SKM-1 (cell line): ENCODE data around the gene SERPINB13.
"Not testable (repeated sequence)": the region's sequence is repeated elsewhere in the genome, so short reads cannot be mapped to it uniquely, and the experiment has no call there.

ENCODE experiments used
- DNase-seq: peaks from one replicate; lab custom pipeline; 2025; ENCODE audit not compliant: unreplicated experiment; lab: John Stamatoyannopoulos, UW

Gene SERPINB13

GRCh38 chr18:63590373-63590772, 3.2 kb downstream of the SERPINB13 start:
- DNase-seq = peak; percentile 78

DNA sequence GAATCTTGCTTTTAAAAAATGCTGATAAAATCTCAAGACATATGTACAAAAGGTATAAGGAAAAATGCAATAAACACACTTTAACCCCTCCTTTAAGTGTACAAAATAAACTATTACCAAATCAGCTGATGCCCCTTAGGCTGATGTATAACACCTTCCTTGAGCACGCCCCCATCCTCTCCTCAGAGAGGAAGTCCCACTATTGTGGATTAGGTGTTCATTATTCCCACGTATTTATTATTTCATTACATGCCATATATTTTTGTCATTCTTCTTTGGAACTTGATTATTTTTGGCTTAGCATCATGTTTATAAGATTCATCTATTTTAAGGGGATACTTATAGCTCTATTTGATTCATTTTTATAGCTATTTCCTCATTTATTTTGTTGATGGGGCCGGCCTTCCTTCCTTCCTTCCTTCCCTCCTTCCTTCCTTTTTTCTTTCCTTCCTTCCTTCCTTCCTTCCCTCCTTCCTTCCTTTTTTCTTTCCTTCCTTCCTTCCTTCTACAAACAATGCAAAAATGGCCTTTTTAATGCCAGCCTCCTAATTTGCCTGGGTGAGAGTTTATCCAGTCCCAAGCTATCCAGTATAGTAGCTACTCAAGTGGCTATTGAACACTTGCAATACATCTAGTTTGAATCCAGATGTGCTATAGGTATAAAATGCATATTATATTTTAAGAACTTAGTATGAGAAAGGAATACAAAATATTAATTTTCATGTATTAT, 4.0 kb downstream of the SERPINB13 start:
- no peak for DNase-seq

DNA sequence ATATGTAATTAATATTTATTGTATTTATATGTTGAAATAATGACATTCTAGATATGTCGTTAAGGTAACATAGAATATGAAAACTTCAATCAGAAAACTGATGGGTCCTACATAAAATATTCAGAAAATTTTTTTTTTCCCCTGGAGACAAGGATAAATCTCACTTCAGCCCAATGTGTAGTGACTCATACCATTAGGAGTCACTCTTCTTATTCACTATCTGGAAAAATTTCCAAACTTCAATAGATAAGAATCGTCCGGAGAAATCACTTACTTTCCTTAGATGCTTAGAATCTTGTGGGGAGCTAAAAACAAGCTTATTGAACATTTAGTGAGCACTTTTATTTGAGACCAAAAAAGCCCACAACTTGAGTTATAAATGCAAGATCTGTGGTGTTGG, 4.6 kb downstream of the SERPINB13 start:
- DNase-seq = no peak

GRCh38 chr18:63592471-63592870, 5.3 kb downstream of the SERPINB13 start:
- no peak for DNase-seq

- DNase-seq = no peak
Observed at GRCh38 chr18:63596964-63597363, 9.8 kb downstream of the SERPINB13 start.

- no peak for DNase-seq
Observed at GRCh38 chr18:63603355-63603754, 16.2 kb downstream of the SERPINB13 start.

- no peak for DNase-seq
Observed at GRCh38 chr18:63603772-63604171, 16.6 kb downstream of the SERPINB13 start.

GRCh38 chr18:63604791-63605567, 17.8 kb downstream of the SERPINB13 start:
- DNase-seq = no peak

GRCh38 chr18:63606526-63606925, 19.4 kb downstream of the SERPINB13 start:
- no peak for DNase-seq

DNA sequence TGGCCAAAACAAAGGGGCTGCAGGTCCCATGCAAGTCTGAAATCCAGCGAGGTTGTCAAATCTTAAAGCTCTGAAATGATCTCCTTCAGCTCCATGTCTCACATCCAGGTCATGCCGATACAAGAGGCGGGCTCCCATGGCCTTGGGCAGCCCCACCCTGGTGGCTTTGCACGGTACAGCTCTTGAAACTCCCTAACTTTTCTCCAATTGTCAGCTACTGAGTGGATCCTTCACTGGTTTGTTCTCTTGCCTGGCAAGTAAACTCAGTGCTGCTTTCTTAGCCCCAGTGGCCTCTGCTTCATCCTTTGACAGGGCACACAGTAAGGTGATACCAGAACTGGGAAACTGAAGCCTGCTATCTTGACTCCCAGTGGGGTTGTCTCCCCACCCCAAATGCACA, 26.3 kb downstream of the SERPINB13 start:
- no peak for DNase-seq

- no peak for DNase-seq
Observed at GRCh38 chr18:63617049-63617914, 30.1 kb downstream of the SERPINB13 start.

DNA sequence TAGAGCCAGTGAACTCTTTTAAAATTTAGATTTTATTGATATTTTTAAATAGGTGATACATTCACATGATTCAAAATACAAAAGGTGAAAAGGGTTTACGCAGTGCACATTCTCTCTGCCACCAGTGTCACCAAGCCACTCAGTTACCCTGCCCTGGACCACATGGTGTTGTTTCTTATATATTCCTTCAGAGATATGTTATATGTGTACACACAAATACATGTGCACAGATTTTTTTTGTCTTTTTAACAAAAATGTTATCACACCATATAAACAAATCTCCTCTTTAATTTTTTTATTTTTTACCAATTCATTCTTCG, 30.7 kb downstream of the SERPINB13 start:
- no peak for DNase-seq

- DNase-seq = no peak
Observed at GRCh38 chr18:63619661-63620060, 32.5 kb downstream of the SERPINB13 start.

GRCh38 chr18:63624863-63625262, 37.7 kb downstream of the SERPINB13 start:
- no peak for DNase-seq

DNA sequence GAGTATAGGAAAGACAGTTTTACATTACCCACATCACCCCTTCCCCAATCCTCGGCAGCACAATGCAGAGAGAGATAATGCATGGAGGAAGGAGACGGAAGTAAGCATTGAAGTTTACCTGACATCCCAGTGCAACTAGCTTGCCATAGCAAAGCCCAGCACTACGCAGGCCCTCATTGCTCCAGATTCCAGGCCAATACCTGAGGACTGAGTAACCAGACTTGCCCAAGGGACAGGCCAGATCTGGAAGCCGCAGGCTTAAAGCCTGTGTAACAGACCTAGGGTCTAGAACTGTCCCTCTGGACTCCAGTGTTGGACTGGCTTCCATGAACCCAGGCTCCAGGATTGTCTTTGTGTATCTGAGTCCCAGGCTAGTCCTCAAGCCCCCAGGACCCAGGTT, 39.3 kb downstream of the SERPINB13 start:
- no peak for DNase-seq

- DNase-seq = no peak
Observed at GRCh38 chr18:63627819-63628218, 40.7 kb downstream of the SERPINB13 start.

DNA sequence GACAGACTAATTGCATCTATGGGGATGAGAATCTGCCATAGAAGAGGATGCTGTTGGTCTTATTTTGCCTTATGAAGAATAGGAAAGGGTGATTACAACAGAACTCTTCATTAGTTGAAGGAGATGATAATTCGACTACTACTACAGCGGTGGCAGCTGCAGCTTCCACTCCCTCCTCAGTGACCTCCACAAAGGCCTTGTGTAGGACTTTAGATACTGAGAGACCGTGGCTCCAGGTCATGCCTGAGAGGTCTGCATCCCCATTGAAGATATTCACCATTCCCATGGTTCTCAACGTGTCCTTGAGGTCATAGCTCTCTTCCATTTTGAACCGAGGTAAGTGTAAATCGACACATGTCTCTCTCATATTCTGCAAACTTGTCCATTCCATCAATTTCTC, 50.6 kb downstream of the SERPINB13 start:
- DNase-seq = no peak

- DNase-seq = not testable (repeated sequence)
Observed at GRCh38 chr18:63641157-63641680, 54.1 kb downstream of the SERPINB13 start.

DNA sequence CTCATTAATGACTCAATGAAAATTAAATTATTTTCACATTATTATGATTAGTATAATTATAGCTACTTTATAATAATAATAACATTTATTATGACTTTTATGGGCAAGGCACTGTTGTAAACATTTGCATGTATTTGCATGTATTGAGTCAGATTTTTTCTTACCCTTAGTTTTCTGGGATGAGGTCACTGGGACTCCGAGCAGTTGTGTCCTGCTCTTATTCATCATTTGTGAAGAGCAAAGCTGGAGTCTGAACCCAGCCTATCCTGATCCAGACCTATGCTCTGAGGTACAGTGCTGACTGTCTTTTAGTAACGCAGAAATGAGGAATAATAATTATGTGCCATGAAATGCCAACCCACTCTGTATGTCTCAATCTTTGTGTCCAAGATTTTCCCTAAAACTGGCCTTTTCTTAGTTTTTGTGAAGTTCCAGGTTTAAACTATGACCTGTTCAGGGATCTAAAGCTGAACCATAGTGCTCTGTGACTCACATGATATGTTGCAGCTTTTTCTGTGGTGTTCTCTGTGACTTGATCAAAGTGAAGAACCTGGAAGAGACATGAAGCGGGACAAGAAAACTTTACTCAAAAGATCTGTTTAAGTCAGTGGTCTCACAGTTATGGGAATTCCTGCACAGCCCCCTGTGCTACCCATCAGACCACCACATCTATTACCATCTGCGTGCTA, 55.7 kb downstream of the SERPINB13 start:
- not testable (repeated sequence) for DNase-seq

DNA sequence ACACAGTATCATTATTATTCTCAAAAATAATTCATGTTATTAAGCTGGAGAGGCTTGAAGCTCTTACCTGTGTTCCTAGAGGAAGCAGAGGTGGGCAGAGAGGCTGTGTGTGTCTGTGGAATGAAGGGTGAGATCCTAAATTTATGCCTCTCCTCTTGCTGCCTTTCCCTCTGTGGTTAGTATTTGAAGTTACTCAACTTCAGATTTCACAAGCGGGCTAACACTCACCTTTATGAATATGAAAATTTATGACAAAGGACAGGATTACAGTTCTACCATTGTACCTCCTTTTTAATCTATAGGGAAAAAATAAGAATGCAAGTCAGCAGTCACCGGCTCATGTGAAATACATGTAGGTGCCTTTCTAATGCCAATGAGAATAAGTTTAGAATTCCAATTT, 57.0 kb downstream of the SERPINB13 start, which contains the start of gene SERPINB4:
Gene SERPINB4, minus strand, starts transcription at position 115 of the 400 bp plus-strand sequence. CDS start 679 bp downstream, outside the sequence.
- not testable (repeated sequence) for DNase-seq

- DNase-seq = not testable (repeated sequence)
Observed at GRCh38 chr18:63644694-63645093, 57.6 kb downstream of the SERPINB13 start.
